NT2/D1 (cell line): ENCODE measurements around the gene USO1.

Source experiments
- SUZ12 ChIP-seq: IDR thresholded peaks from 2 replicates; pipeline ENCODE4 v1.6.1; 2011; ENCODE audit not compliant: insufficient read length, insufficient read depth; ENCODE audit errors: extremely low read depth
- YY1 ChIP-seq: IDR thresholded peaks from 2 replicates; pipeline ENCODE4 v1.6.1; 2011; ENCODE audit not compliant: insufficient read length, insufficient read depth
- ZNF274 ChIP-seq: IDR thresholded peaks from 2 replicates; pipeline ENCODE4 v1.6.1; 2011; ENCODE audit warnings: mild to moderate bottlenecking, low read depth, low read length

DNA sequence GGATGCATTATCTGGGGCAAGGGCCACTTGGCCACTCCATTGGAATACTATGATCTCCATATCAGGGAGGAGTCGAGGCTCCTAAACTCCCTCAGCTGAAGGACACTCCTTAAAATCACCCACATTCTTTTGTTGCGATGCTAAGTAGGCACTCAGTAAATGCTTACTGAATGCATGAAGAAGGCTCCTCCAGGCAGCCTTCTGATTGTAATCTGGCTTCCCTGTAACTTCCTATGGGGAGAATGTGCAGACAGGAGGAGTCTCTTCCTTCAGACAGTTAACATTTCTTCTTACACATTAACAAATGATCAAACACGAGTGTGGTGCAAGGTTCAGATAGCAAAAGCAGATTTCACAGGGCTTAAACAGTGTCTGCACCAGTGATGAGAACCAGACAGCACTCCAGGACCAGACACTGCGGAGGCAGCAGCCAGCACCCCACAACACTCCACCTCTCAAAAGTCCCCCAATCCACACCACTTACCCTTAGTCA lies 21.4 kb upstream of the USO1 start:
- TF ChIP-seq ZNF274 (no peak), YY1 (no peak), SUZ12 (no peak)
